Mesenchymal stem cell (in vitro differentiated cells and primary cell): ENCODE results near the gene CTDSP2.
"Not testable (repeated sequence)": the region's sequence is repeated elsewhere in the genome, so short reads cannot be mapped to it uniquely, and the experiment has no call there.

Experiments
- DNase-seq: peaks from one replicate; pipeline ENCODE4 v3.0.0-alpha.2; 2013
- H2AFZ ChIP-seq: one replicate; pipeline ENCODE4 v1.6.1; 2013; ENCODE audit warnings: low read depth, mild to moderate bottlenecking, control low read depth, inconsistent platforms, low read length, moderate library complexity
- H2AK5ac ChIP-seq: 2 replicates; pipeline ENCODE4 v1.6.1; 2013; ENCODE audit warnings: low read length, moderate library complexity, mild to moderate bottlenecking, inconsistent platforms; ENCODE audit not compliant: severe bottlenecking
- H2BK120ac ChIP-seq: one replicate; pipeline ENCODE4 v1.6.1; 2013; ENCODE audit warnings: low read depth, mild to moderate bottlenecking, inconsistent platforms, low read length, moderate library complexity
- H2BK12ac ChIP-seq, 2 experiments: one replicate each; pipeline ENCODE4 v1.6.1; 2013; ENCODE audit warnings: inconsistent platforms in 2 of 2, low read length in 2 of 2, mild to moderate bottlenecking in 2 of 2, moderate library complexity in 2 of 2, control low read depth in 1 of 2
- H2BK15ac ChIP-seq: one replicate; pipeline ENCODE4 v1.6.1; 2013; ENCODE audit warnings: mild to moderate bottlenecking, low read depth, inconsistent platforms; ENCODE audit not compliant: poor library complexity, severe bottlenecking
- H2BK5ac ChIP-seq: 2 replicates; pipeline ENCODE4 v1.6.1; 2013; ENCODE audit warnings: low read depth, mild to moderate bottlenecking, low read length, control low read depth, inconsistent platforms; ENCODE audit not compliant: poor library complexity, severe bottlenecking
- H3K14ac ChIP-seq, 2 experiments: one replicate each; pipeline ENCODE4 v1.6.1; 2013; ENCODE audit warnings: inconsistent platforms in 2 of 2, low read length in 2 of 2, control low read depth in 1 of 2, mild to moderate bottlenecking in 1 of 2, moderate library complexity in 1 of 2
- H3K18ac ChIP-seq, 2 experiments: one replicate each; pipeline ENCODE4 v1.6.1; 2013; ENCODE audit warnings: inconsistent platforms in 2 of 2, low read length in 2 of 2, control low read depth in 1 of 2, low read depth in 1 of 2, mild to moderate bottlenecking in 1 of 2
- H3K23ac ChIP-seq, 2 experiments: one replicate each; pipeline ENCODE4 v1.6.1; 2013; ENCODE audit warnings: inconsistent platforms in 2 of 2, low read length in 2 of 2, mild to moderate bottlenecking in 2 of 2, moderate library complexity in 2 of 2, control low read depth in 1 of 2
- H3K27ac ChIP-seq: 2 replicates; pipeline ENCODE4 v1.5.1; 2013; ENCODE audit warnings: mild to moderate bottlenecking, moderate library complexity, low read length, control low read depth, inconsistent platforms; ENCODE audit not compliant: poor library complexity, severe bottlenecking
- H3K27me3 ChIP-seq, 2 experiments: 2 replicates each; pipeline versions ENCODE4 v1.6.1 to v1.7.0; 2013; ENCODE audit warnings: low read length in 2 of 2, mild to moderate bottlenecking in 2 of 2, moderate library complexity in 2 of 2, control low read depth in 1 of 2, inconsistent platforms in 1 of 2; ENCODE audit not compliant: control insufficient read depth in 1 of 2, insufficient read depth in 1 of 2
- H3K36me3 ChIP-seq, 2 experiments: 2 replicates each; pipeline versions ENCODE4 v1.6.1 to v1.7.0; 2013; ENCODE audit warnings: low read length in 2 of 2, control low read depth in 1 of 2, inconsistent platforms in 1 of 2, low read depth in 1 of 2, mild to moderate bottlenecking in 1 of 2; ENCODE audit not compliant: insufficient read depth in 2 of 2, control insufficient read depth in 1 of 2
- H3K4ac ChIP-seq, 2 experiments: one replicate each; pipeline ENCODE4 v1.6.1; 2013; ENCODE audit warnings: inconsistent platforms in 2 of 2, low read length in 2 of 2, mild to moderate bottlenecking in 2 of 2, moderate library complexity in 2 of 2, control low read depth in 1 of 2, low read depth in 1 of 2
- H3K4me1 ChIP-seq: 2 replicates; pipeline ENCODE4 v1.6.1; 2013; ENCODE audit warnings: low read depth, low read length, control low read depth; ENCODE audit not compliant: control insufficient read depth, insufficient read depth
- H3K4me2 ChIP-seq: 2 replicates; pipeline ENCODE4 v1.6.1; 2013; ENCODE audit warnings: low read length, mild to moderate bottlenecking, inconsistent platforms; ENCODE audit not compliant: poor library complexity, severe bottlenecking
- H3K4me3 ChIP-seq, 2 experiments: 2 replicates each; pipeline versions ENCODE4 v1.5.1 to v1.7.0; 2013; ENCODE audit warnings: low read length in 2 of 2, mild to moderate bottlenecking in 2 of 2, control low read depth in 1 of 2, low read depth in 1 of 2; ENCODE audit not compliant: insufficient read depth in 1 of 2
- H3K79me1 ChIP-seq: replicated peaks from 2 replicates; pipeline ENCODE4 v1.6.1; 2013; ENCODE audit warnings: mild to moderate bottlenecking, control low read depth, low read length, inconsistent platforms; ENCODE audit not compliant: poor library complexity, severe bottlenecking
- H3K9ac ChIP-seq: 2 replicates; pipeline ENCODE4 v1.7.0; 2013; ENCODE audit warnings: mild to moderate bottlenecking, low read length, moderate library complexity
- H3K9me3 ChIP-seq: 2 replicates; pipeline ENCODE4 v1.7.0; 2013; ENCODE audit warnings: mild to moderate bottlenecking, low read length; ENCODE audit not compliant: control insufficient read depth
- H4K8ac ChIP-seq: one replicate; pipeline ENCODE4 v1.6.1; 2013; ENCODE audit warnings: inconsistent platforms, mild to moderate bottlenecking, low read length, moderate library complexity
- H4K91ac ChIP-seq: one replicate; pipeline ENCODE4 v1.6.1; 2013; ENCODE audit warnings: mild to moderate bottlenecking, low read length, inconsistent platforms
- WGBS: methylation state at CpG from one replicate; pipeline ENCODE4 v1.1.7; 2013; ENCODE audit warnings: mixed read lengths; 5-methylcytosine and 5-hydroxymethylcytosine counted together

Gene CTDSP2

GRCh38 chr12:57864442-57865083 is 18.0 kb upstream of the CTDSP2 start:
- no peak overlapping the region for H4K91ac ChIP-seq
- H3K4me2 ChIP-seq: peak overlapping the region; percentile 79
- no peak for DNase-seq
- 39% methylated on average over 7 of the region's 8 CpGs for WGBS
- H3K9ac ChIP-seq: peak overlapping the region; percentile 89
- peak overlapping the region; percentile 79 for H3K27ac ChIP-seq
- H2BK12ac ChIP-seq: peak overlapping the region; percentile 65 to 96
- H3K9me3 ChIP-seq: no peaks in the 10 kb centered on the region
- peak overlapping the region; percentile 92 for H2BK15ac ChIP-seq
- no peaks in the 10 kb centered on the region for H3K27me3 ChIP-seq
- H3K4me3 ChIP-seq: peak overlapping the region in 1 of 2 experiments; percentile 72
- H2BK120ac ChIP-seq: peak overlapping the region; percentile 92
- peak overlapping the region; percentile 71 for H4K8ac ChIP-seq
- peak overlapping the region; percentile 36 for H2AFZ ChIP-seq
- no peak overlapping the region for H3K23ac ChIP-seq
- peak overlapping the region in 1 of 2 experiments; percentile 80 for H3K14ac ChIP-seq
- H3K36me3 ChIP-seq: no peaks in the 10 kb centered on the region
- H3K4ac ChIP-seq: peak overlapping the region in 1 of 2 experiments; percentile 91
- no peaks in the 10 kb centered on the region for H3K79me1 ChIP-seq
- H2AK5ac ChIP-seq: peak overlapping the region; percentile 43
- peak overlapping the region; percentile 82 to 86 for H3K18ac ChIP-seq
- H3K4me1 ChIP-seq: peaks cover 10% of the 10 kb centered on the region
- H2BK5ac ChIP-seq: peak overlapping the region; percentile 71

- peak overlapping the region; percentile 79 for H2AK5ac ChIP-seq
- peak overlapping the region; percentile 17 to 53 for H3K18ac ChIP-seq
- H3K4me2 ChIP-seq: no peak overlapping the region
- H3K14ac ChIP-seq: no peak overlapping the region
- no peak overlapping the region for H2BK5ac ChIP-seq
- H3K79me1 ChIP-seq: no peaks in the 10 kb centered on the region
- 59% methylated on average over 1 of the region's 1 CpG for WGBS
- peak overlapping the region; percentile 67 for H4K8ac ChIP-seq
- no peaks in the 10 kb centered on the region for H3K9me3 ChIP-seq
- no peaks in the 10 kb centered on the region for H3K27me3 ChIP-seq
- H2BK120ac ChIP-seq: no peak overlapping the region
- H3K23ac ChIP-seq: peak overlapping the region in 1 of 2 experiments; percentile 38
- peak overlapping the region; percentile 89 for H3K9ac ChIP-seq
- H3K36me3 ChIP-seq: no peaks in the 10 kb centered on the region
- H3K4ac ChIP-seq: peak overlapping the region in 1 of 2 experiments; percentile 22
- H3K27ac ChIP-seq: no peak overlapping the region
- H2BK12ac ChIP-seq: peak overlapping the region; percentile 57 to 69
- H2BK15ac ChIP-seq: no peak overlapping the region
- peak overlapping the region; percentile 11 for H4K91ac ChIP-seq
- peaks cover 10% of the 10 kb centered on the region for H3K4me1 ChIP-seq
- no peak overlapping the region for H3K4me3 ChIP-seq
- DNase-seq: no peak
- H2AFZ ChIP-seq: no peak overlapping the region
Observed at GRCh38 chr12:57863676-57864075, 17.1 kb upstream of the CTDSP2 start.

- Histone ChIP-seq H2AK5ac (no peak overlapping the region), H3K79me1 (no peaks in the 10 kb centered on the region), H3K36me3 (no peaks in the 10 kb centered on the region), H3K9me3 (no peaks in the 10 kb centered on the region), H2BK12ac (peak overlapping the region in 1 of 2 experiments; percentile 67), H4K8ac (no peak overlapping the region), H3K9ac (no peak overlapping the region), H3K23ac (no peak overlapping the region), H2BK15ac (no peak overlapping the region), H2BK5ac (no peak overlapping the region), H2BK120ac (no peak overlapping the region), H3K27ac (no peak overlapping the region), H3K4ac (no peak overlapping the region), H4K91ac (no peak overlapping the region), H3K14ac (no peak overlapping the region), H3K27me3 (no peaks in the 10 kb centered on the region), H3K18ac (peak overlapping the region in 1 of 2 experiments; percentile 17), H3K4me2 (no peak overlapping the region), H2AFZ (no peak overlapping the region), H3K4me3 (no peak overlapping the region), H3K4me1 (peaks cover 10% of the 10 kb centered on the region)
- 89% methylated on average over 4 of the region's 4 CpGs for WGBS
- DNase-seq: no peak
Observed at GRCh38 chr12:57861967-57862366, 15.4 kb upstream of the CTDSP2 start.

- not testable (repeated sequence) for H3K9me3 ChIP-seq, DNase-seq, H3K27me3 ChIP-seq, H3K4ac ChIP-seq, H3K4me3 ChIP-seq, H2BK15ac ChIP-seq, H2AFZ ChIP-seq, H2BK5ac ChIP-seq, H2BK120ac ChIP-seq, H4K91ac ChIP-seq, H3K4me2 ChIP-seq, H3K27ac ChIP-seq, H3K18ac ChIP-seq, H3K23ac ChIP-seq, H2BK12ac ChIP-seq, H3K36me3 ChIP-seq, H2AK5ac ChIP-seq, H3K79me1 ChIP-seq, H3K14ac ChIP-seq, H4K8ac ChIP-seq, H3K9ac ChIP-seq
- peaks cover 10% of the 10 kb centered on the region for H3K4me1 ChIP-seq
- WGBS: 90% methylated on average over 4 of the region's 5 CpGs
Observed at GRCh38 chr12:57860883-57861282, 14.4 kb upstream of the CTDSP2 start.
